Uterus (tissue), 4 donors: ENCODE measurements around the gene CLASP2. TPM values are rescaled to one million over a fixed set of nuclear protein-coding genes. Genes with fewer than 3 reads are reported as not detected.

Experiments
- DNase-seq, 2 donors: peaks; one replicate each; pipeline ENCODE4 v3.0.0-alpha.2; 2019 to 2020
- H3K27ac ChIP-seq, 2 donors: fragments of 200-600 bp; sonication (generic); 1 replicate in 1 of 2; 2 replicates in 1 of 2; pipeline ENCODE4 v1.5.1; 2016 to 2018
- H3K27me3 ChIP-seq, 2 donors: fragments of 200-600 bp; sonication (generic); one replicate each; pipeline ENCODE4 v1.5.1; 2018 to 2019; ENCODE audit warnings: control low read depth in 1 of 2
- H3K36me3 ChIP-seq, 2 donors: fragments of 200-600 bp; sonication (generic); one replicate each; pipeline ENCODE4 v1.5.1; 2019; ENCODE audit warnings: control low read depth in 1 of 2
- H3K4me1 ChIP-seq, 2 donors: fragments of 200-600 bp; sonication (generic); one replicate each; pipeline ENCODE4 v1.5.1; 2018 to 2019; ENCODE audit warnings: control low read depth in 1 of 2
- H3K4me3 ChIP-seq, 2 donors: fragments of 200-600 bp; sonication (generic); 1 replicate in 1 of 2; 2 replicates in 1 of 2; pipeline ENCODE4 v1.5.1; 2018 to 2019; ENCODE audit warnings: mild to moderate bottlenecking in 1 of 2
- H3K9me3 ChIP-seq, 2 donors: fragments of 200-600 bp; sonication (generic); one replicate each; pipeline ENCODE4 v1.5.1; 2019; ENCODE audit warnings: control low read depth in 1 of 2
- CTCF ChIP-seq, 4 experiments: fragments of 200-600 bp in 2 of 4; fragments of 450-650 bp in 2 of 4; sonication (generic) in 2 of 4; IDR thresholded peaks; one replicate each; pipeline ENCODE4 v1.5.1; 2016 to 2019; ENCODE audit warnings: antibody characterized with exemption in 4 of 4, mild to moderate bottlenecking in 2 of 4, moderate library complexity in 1 of 4
- POLR2A ChIP-seq, 2 donors: fragments of 450-650 bp; IDR thresholded peaks; one replicate each; pipeline ENCODE4 v1.6.1; 2016; ENCODE audit warnings: antibody characterized with exemption in 2 of 2, mild to moderate bottlenecking in 1 of 2, moderate library complexity in 1 of 2
- intact Hi-C: fragments of 100-400 bp; cut with DNase I; formaldehyde crosslinking; loops from one replicate; pipeline ENCODE4 v1.15.1; 2023; ENCODE audit warnings: low total_unique reads
- total RNA-seq, 4 donors: library from RNA; depleted of rRNA in 3 of 4; stranded (reverse); fragments of >200 nt in 3 of 4; gene quantifications; one replicate each; pipeline versions ENCODE4 v1.1.0 to v1.2.4, GENCODE V29; 2014 to 2023
- donor health status: DM: yes; HTN: yes; CAD: no.

The CLASP2 gene
- total RNA-seq, 4 donors from 2014 or later, result 34.1 to 159 (median 76.2) TPM

GRCh38 chr3:33645060-33645647 is 72.9 kb downstream of the CLASP2 start:
- TF ChIP-seq POLR2A (IDR thresholded peaks at IDR 0.05) (no peak), CTCF (IDR thresholded peaks at IDR 0.05) (no peak)

GRCh38 chr3:33644582-33644981 is 73.5 kb downstream of the CLASP2 start:
- H3K36me3 ChIP-seq, result no peaks in the 10 kb centered on the region
- no peak overlapping the region for H3K4me3 ChIP-seq
- H3K27ac ChIP-seq, result no peak overlapping the region
- no peak for DNase-seq
- H3K4me1 ChIP-seq, result peaks cover 0 to 11% of the 10 kb centered on the region in 2 donors
- no peak for TF ChIP-seq POLR2A (IDR thresholded peaks at IDR 0.05)
- no peak for TF ChIP-seq CTCF (IDR thresholded peaks at IDR 0.05)
- intact Hi-C loops, result no loop called here
- H3K27me3 ChIP-seq, result no peaks in the 10 kb centered on the region
- H3K9me3 ChIP-seq, result no peaks in the 10 kb centered on the region

More at GRCh38 chr3:33645060-33645647, 72.9 kb downstream of the CLASP2 start:
- DNase-seq, result no peak
- peaks cover 0 to 11% of the 10 kb centered on the region in 2 donors for H3K4me1 ChIP-seq
- H3K4me3 ChIP-seq, result peak overlapping the region; percentile 26 to 35
- no peaks in the 10 kb centered on the region for H3K27me3 ChIP-seq
- intact Hi-C loops, result no loop called here
- no peaks in the 10 kb centered on the region for H3K36me3 ChIP-seq
- peak overlapping the region; percentile 47 to 57 for H3K27ac ChIP-seq
- no peaks in the 10 kb centered on the region for H3K9me3 ChIP-seq

- peaks cover 0 to 11% of the 10 kb centered on the region in 2 donors for H3K4me1 ChIP-seq
- no peaks in the 10 kb centered on the region for H3K36me3 ChIP-seq
- intact Hi-C loops, result no loop called here
- H3K27ac ChIP-seq, result no peak overlapping the region
- TF ChIP-seq POLR2A (IDR thresholded peaks at IDR 0.05), result no peak
- no peak for TF ChIP-seq CTCF (IDR thresholded peaks at IDR 0.05)
- H3K9me3 ChIP-seq, result no peaks in the 10 kb centered on the region
- H3K27me3 ChIP-seq, result no peaks in the 10 kb centered on the region
- no peak overlapping the region for H3K4me3 ChIP-seq
- no peak for DNase-seq
Observed at GRCh38 chr3:33642806-33643205, 75.2 kb downstream of the CLASP2 start.

GRCh38 chr3:33639889-33640288 is 78.2 kb downstream of the CLASP2 start:
- TF ChIP-seq CTCF (IDR thresholded peaks at IDR 0.05) (no peak), POLR2A (IDR thresholded peaks at IDR 0.05) (no peak)
- no peak for DNase-seq
- H3K9me3 ChIP-seq, result no peaks in the 10 kb centered on the region
- intact Hi-C loops, result loop anchor here (10.0 kb wide), 1 partner anchor 145 kb away; no protein-coding TSS in a partner anchor
- H3K27ac ChIP-seq, result no peak overlapping the region
- H3K4me1 ChIP-seq, result peaks cover 0 to 4% of the 10 kb centered on the region in 2 donors
- no peak overlapping the region for H3K4me3 ChIP-seq
- H3K27me3 ChIP-seq, result no peaks in the 10 kb centered on the region
- H3K36me3 ChIP-seq, result no peaks in the 10 kb centered on the region

- no peak for DNase-seq
- Histone ChIP-seq H3K36me3 (no peaks in the 10 kb centered on the region), H3K27ac (no peak overlapping the region), H3K4me3 (no peak overlapping the region), H3K4me1 (no peaks in the 10 kb centered on the region), H3K27me3 (no peaks in the 10 kb centered on the region), H3K9me3 (no peaks in the 10 kb centered on the region)
- TF ChIP-seq CTCF (IDR thresholded peaks at IDR 0.05) (no peak), POLR2A (IDR thresholded peaks at IDR 0.05) (no peak)
- intact Hi-C loops, result loop anchor here (10.0 kb wide), 1 partner anchor 147 kb away; no protein-coding TSS in a partner anchor
Observed at GRCh38 chr3:33637482-33637881, 80.6 kb downstream of the CLASP2 start.
